Activated gamma-delta T cell treated with anti-CD3 and anti-CD28 coated beads, Interleukin-2, amount 50 U/mL, for 16 hours (primary cell): Measurements from ENCODE around the gene INPP4A.

Experiments used
- DNase-seq: peaks from one replicate; pipeline ENCODE4 v3.0.0-alpha.2; 2020; ENCODE audit warnings: low read depth

The INPP4A gene

DNA sequence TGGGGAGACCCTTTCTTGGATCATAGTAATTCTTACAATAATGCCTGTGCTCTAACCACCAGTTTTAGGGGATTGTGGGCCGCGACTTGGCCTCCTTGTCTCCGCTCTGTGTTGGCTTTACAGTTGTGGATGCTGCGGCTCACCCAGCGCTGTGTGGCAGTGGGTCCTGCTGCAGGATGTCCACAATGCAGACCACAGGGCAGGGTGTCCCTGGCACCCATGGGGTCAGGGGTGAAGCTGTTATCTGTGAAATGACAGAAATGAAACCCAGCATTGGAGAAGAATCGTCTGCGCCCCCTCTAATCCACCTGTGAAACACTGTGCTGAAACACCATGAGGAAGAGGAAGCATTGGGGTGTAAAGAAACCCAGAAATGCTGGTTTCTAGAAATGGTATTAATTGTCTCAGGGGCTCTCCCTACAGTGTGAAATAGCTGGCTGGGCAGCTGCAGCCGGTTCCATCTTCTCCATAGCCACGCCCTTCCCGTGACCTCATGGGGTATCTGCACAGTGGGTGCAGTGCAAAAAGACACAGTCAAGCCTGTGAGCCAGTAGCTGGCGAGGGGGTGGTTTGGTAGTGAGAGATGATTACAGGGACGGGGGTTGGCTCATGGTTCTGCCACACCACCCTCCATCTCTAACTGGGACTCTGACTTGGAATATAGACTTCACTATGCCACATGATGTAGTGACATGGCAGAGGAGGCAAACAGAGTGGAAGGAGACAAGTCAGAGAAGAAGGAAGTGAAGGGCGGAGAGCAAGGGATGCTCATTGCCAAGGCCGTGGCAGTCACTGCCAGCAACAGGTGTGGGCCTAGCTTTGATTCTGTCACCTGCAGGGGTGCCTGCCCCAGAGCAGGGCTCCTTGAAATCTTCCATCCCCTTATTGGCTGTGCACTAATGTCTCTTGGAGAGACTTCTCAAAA is 16.2 kb downstream of the INPP4A start:
- no peak for DNase-seq

DNA sequence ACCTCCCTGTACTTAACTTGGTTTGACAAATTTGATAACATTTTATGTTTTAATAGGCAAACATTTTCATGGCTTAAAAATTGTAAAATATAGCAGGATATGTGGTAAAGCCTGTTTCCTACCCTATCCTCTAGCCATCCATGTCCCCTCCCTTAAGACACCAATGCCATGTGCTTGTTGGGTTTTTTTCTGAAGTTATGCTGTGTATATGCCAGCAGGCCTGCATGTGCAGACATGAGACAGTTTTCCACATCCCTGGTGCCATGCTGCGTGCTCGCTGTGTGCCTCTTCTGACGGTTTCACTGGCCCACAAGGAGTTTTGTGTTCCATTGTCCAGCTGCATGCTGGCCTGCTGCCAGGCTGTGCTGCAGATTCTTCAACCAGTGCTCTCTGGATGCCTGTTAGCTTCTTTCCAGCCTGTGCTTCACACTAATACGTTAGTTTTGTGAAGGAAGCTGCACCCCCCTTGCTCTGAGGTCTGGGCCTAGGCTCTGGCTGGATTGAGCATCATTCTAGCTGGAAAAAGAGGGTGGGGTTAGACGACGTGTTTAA is 16.9 kb downstream of the INPP4A start:
- no peak for DNase-seq

DNA sequence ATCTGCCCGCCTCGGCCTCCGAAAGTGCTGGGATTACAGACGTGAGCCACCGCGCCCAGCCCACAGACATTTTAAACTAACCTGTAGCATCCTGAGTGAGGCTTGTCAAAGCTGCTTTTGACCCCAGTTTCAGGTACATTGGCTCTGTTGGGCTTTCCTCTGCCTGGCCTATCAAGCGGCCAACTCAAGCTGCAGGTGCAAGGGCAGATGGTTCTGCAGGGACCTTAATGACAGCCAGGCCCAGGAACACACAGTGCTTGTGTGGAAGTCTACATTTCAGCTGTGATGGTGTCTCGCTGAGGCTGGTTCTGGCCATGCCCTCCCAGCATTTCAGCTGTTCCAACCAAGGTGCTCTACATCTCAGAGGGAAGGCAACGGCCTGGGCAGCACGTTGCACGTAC is 18.4 kb downstream of the INPP4A start:
- no peak for DNase-seq

DNA sequence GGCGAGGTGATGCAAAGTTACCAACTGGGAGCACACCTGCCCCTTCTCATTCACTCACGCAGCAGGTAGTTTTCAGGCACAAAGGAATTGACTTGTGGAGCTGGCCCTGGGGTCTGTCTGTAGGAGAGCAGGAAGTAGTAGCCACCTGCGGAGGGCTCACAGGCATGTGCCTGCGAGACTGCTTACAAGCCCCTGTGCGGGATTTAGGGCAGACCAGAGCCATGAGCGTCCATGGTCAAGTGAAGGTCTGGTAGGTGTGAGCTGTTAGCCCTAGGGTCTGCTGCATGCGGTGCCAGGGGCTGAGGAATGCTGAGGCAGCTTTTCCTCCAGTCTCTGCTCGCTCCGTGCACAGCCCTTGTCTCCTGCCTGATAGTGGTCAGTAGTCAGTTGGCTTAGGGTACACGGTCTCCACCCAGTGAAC is 18.9 kb downstream of the INPP4A start:
- no peak for DNase-seq

DNA sequence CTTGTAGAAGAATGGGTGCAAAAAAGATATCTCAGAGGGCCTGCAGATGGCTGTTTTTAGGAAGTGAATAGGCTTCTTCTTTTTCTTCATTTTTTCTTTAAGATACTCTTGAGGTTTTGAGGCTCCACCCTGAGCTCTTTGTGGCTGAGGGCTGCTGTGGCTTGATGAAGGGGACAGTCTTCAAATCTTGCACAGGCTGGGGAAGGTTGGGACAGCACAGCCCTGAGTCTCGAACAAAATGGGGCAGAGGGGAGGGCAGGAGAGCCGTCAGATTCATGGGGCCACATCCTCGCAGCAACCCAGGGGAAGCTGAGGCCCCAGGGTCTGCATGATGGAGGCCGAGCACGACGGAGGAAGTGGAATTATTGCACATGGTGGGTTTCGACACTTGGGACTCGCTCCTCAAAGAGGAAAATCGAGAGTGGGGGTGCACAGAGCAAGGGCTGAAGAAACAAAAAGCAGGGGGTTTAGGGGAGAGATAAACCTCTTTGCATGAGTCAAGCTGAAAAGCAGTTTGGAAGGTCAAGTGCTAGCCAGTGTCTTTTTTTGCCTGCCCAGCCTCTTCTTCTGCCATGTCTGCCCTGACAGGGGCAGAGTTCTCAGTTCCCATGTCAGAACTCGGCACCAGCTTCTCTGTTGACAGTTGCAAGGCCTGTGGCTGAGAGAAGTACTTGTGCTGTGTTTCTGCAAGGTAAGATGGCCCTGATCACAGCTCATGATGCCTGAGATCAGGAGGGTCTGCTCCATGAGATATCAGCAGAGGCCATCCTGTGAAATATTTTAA is 19.5 kb downstream of the INPP4A start:
- DNase-seq: no peak

DNA sequence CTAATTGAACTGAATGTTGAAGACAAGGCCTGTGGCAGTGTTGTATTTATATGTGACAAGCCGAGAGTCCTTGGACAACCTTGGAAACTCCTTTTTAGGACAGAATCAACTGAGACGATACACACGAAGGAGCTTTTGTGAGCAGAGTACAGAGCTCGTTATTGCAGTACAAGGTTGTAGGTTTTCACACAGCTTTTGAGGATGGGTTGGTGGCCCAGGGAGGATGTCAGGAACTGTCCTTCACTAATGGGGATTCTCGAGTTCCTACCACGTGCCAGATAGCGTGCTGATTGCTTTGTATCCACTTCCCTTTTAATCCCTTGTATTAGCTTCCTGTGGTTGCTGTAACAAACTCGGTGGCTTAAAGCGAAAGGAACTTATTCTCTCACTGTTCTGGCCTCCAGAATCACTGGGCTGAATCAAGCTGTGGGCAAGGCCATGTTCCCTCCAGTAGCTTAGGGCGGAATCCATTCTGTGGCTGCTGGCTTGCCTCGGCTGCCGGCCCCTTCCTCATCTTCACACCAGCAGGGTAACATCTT is 20.2 kb downstream of the INPP4A start:
- DNase-seq: no peak

DNA sequence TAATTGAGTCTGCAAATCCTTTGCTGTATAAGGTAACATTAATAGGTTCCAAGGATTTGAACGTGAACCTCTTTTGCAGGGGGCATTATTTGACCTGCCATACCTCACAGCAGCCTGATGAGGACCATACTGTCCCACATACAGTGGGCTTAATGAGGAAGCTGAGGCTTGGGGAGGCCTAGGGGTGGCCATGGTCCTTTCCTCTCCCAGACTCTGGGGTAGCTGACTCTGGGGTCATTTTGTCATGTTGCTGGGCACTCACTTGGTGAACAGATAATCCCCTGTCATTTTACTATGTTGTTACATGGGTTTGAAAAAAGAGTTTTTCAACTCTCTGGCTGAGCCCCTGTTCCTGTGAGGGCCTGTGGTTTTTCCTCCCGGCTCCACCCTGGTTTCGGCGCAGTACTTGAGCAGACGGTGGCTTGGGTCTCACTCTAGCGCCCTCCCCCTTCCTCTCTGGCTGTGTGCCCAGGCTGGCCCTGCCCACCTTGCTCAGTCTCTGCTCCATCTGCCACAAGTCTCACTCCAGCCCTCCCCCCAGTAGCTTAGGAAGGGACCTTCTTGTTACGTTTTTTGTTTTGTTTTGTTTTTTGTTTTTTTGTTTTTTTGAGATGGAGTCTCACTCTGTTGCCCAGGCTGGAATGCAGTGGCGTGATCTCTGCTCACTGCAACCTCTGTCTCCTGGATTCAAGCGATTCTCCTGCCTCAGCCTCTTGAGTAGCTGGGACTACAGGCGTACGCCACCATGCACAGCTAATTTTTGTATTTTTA is 21.0 kb downstream of the INPP4A start:
- no peak for DNase-seq

DNA sequence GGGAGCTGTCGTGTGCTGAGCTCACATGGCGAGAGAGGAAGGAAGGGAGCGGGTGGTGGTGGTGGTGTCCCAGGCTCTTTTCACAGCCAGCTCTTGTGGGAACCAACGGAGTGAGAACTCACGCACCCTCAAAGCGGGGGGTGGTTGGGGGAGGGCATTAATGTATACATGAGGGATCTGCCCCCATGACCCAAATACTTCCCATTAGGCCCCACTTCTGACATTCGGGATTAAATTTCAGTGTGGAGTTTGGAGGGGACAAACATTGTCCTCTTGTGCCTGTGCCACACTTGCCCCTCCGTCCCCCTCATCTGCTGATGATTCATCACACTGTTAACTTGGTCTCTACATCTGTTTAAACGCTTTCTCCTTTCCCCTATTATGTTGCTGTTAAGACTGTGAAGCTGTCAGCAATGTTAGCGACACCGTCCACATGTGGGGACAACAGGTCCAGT is 22.5 kb downstream of the INPP4A start:
- DNase-seq: no peak

DNA sequence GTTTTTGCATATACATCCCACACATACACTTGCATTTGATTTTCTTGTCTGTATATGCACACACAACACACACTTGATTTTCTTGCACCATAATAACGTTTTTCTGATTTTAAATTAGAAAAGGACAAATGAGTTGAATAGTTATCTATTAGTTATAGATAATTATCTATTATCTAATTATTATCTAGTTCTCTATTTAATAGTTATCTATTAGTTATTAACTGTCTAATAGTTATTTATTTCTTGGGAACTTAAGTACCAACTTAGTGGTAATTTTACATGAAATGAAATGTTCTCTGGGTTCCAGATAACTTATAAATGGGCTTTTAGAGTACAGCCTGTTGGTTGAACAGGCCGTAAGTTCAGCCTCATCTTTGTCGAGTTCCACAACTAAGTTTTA is 23.0 kb downstream of the INPP4A start:
- DNase-seq: no peak

DNA sequence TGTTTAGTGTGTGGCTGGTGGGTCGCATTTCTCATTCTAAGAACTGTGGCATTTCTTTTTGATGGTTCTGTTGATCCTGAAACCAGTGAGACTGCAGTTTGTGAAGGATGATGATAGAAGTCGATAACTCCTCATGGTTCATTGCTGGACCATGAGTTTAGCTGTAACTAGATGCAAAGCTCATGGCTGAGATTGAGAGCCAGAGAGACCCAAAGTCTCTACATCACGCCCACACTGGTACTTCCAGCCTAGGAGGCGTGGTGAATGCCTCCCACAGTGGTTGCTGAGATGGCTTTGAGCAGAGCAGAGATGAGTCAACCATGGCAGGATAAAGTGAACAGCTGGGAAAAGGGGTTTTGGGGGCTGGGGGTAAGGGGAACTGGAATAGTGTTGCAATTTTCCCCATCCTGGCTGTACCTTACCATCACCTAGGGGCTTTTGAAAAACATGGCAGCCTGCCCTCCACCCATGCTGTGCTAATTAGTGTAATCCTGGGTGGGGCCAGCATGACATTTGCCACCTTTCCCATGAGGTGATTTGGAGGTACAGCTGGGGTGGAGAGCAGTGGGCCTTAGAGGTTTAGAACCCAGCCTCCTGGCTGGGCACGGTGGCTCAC is 24.1 kb downstream of the INPP4A start:
- DNase-seq: no peak

DNA sequence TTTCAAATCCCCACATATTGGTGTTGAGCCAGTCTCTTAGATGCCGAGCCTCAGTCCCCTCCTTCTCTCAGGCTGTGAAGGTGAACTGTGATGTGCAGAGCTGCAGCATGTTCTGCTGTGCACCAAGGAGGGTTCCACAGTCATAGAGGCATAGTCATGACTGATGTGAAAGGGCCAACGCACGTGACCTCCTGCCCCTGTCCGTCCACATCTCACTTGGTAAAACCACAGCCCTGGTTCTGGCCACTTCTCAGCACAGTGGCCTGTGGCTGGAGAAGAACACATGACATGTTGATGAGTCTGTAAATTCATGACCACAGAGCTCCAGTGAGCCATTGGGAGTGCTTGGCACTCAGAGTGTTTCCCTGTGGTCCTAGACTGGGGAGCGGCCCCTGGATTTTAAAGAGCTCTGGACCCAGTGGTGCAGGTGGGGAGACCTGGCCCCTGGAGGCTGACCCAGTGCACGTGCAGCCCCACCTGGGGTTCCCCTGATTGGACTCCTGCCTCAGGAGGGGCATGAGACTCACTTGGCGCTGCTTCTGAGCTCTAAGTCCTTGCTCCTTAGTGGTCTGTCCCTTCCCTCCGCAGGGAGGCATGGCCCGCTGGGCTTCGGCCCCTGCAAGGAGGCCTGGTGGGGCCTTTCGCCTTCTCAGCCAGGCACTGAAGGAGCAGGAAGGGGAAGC is 25.3 kb downstream of the INPP4A start:
- no peak for DNase-seq

DNA sequence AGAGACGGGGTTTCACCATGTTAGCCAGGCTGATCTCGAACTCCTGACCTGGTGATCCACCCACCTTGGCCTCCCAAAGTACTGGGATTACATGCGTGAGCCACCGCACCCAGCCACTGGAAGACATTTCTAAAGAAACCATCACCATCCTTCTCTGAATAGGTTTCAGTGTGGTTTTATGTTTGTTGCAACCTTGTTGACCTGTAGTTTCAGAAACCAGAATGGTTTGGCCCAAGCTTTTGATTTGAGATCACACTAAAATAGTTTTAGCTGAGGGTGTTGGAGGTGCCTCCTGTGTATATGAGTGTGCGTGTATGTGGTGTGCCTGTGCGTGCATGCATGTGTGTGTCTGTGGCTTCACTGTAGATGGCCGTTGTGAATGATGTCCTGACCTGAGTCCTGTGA is 26.2 kb downstream of the INPP4A start:
- no peak for DNase-seq

DNA sequence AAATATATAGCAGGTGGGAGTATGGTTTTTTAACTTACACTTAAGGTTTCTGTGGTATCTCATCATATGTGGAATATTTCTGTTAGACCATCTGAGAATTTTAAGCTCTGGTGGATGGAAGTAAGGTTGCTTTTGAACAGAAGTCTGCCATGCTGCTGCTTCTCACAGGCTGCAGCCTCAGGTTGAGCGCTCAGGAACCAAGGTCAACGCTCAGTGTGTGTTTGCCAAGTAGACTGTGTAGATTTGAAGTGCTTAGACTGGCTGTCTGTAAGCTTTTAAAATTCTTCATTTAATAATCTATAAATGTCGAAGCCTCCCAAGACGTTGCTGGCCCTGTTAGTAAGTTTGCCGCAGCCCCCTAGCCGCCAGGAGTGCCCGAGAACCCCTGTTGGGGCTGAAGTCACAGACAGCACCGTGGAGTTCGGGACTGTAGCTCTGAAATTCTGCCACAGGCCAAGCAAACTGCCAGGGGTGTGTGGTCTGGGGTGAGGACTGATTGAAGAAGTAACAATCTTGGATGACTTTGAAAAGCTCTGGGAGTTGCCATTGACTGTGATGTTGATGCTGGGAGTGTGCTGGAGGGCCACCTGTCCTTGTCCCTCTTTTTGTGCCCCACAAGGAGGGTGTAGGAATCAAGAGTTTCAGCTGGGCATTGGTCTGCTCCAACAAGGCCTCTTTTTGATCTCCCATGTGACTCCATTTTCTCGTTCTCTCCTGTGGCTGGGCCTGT is 26.9 kb downstream of the INPP4A start:
- no peak for DNase-seq

DNA sequence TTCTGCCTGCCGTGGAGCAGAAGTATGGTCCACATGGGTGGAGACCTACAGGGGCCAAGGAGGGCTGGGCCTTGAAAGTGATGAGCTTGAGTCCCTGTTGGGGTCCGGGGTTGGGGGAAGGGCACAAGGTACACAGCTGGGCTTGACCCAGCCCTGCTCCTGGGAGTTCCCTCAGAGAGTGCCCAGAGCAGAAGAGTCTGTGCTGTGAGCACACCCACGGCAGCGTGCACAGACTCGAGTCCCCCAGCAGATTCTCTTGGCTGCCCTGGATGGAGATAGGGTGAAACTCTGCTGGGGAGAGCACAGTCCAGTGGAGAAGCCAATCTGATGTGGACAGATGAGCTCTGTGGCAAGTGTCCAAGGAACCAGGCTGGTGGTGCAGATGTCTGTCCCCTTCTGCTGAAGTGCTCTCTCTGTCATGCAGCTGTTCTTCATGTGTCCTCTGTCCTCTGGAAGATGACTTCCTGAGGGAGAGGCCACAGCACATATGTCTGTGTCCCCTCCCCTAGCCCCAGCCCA is 27.5 kb downstream of the INPP4A start:
- DNase-seq: no peak

DNA sequence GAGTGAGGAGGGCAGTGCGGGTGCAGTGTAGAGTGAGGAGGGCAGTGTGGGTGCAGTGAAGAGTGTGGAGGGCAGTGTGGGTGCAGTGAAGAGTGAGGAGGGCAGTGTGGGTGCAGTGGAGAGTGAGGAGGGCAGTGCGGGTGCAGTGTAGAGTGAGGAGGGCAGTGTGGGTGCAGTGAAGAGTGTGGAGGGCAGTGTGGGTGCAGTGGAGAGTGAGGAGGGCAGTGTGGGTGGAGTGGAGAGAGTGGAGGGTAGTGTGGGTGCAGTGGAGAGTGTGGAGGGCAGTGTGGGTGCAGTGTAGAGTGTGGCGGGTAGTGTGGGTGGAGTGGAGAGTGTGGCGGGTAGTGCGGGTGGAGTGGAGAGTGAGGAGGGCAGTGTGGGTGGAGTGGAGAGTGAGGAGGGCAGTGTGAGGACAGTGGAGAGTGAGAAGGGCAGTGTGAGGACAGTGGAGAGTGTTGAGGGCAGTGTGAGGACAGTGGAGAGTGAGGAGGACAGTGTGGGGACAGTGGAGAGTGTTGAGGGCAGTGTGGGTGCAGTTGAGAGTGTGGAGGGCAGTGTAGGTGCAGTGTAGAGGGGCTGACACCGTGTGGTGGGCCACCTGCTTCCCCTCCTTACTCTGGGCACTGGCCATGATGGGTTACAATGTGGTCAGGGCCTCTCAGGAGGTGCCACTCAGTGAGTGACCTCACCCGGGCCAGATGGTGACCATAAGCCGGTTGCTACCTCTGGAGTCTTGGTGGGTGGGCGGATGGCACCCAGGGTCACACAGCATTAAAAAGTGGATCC is 28.5 kb downstream of the INPP4A start:
- DNase-seq: no peak

DNA sequence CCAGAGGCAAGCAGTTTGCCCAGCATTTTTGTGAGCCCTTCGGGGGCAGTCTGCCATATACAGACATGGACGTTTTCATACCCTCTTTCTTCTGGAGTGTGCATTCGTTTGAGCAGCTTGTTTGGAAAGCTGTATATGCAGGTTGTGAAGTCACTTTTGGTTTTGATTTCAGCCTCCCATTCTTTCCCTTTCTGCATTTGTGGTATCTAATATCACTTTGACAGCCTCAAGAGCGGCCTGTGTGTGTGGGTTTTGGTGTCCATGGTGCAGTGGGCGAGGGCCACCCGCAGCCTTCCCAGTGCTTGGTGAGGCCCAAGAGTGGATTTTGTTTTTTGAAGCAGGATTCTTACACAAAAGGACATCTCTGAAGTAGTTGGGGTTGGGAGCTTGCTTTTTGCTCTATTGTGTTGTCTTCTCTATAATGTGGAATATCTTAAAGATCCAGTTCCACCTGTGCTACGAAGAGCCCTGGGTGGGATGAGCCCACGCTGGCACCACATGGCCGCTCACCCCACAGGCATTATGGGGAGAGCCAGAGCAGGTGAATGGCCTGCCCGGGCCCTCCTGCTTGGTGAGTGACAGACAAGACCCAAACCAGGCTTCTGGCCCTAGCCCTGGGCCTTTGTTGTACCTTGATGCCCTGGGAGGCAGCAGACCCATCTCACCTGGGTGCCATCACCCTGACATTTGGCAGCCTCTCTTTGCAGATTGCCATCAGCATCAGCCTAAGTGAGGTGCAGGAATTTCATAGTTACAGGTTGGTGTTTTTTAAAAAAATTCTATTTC is 29.5 kb downstream of the INPP4A start:
- no peak for DNase-seq

DNA sequence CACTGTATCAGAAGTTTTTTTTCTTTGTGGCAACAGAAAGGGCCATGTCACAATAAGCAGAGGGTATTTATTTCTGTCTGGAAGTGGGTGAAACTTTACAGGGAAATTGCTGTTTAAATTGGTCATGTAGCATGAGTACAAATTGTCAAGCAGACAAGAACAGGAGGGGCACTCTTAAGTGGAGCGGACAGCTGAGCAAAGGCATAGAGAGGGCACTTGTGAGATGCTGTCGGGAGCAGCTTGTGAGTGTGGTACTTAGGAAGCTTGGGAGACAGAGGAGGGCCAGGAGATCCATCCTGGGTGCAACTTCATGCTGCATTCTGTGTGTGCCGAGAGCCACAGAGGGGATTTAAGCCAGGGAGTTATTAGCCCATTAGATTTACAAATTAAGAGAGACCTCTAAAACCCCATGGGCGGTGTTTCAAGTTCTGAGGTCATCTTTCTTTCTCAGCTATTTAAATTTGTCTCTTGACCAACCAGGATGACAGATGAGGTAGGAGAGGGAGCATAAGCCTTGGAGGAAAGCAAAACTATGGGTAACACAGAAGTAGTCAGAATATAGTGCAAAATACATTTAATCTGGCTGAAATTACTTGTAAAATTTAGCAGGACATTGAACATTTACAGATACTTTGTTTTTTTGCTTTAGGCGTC is 30.4 kb downstream of the INPP4A start:
- DNase-seq: no peak
